Activated CD8-positive, alpha-beta T cell treated with anti-CD3 and anti-CD28 coated beads, Interleukin-2, amount 10 ng/mL, durations not matched to agents 7 days and 5 days (primary cell): ENCODE results near the gene ANKMY1. TPM values are rescaled to one million over a fixed set of nuclear protein-coding genes. Genes with fewer than 3 reads are reported as not detected.
A peak's percentile ranks its signal among the peaks of the same experiment; 100 is the strongest.

Experiments used
- ATAC-seq: fragments of 150-1000 bp; cut with Tn5 transposase; one replicate; pipeline ENCODE4 v1.10.0; 2021; ENCODE audit warnings: moderate library complexity
- CTCF ChIA-PET: fragments of 350-600 bp; sonication (Branson Sonifier 250); formaldehyde crosslinking; loops from one replicate; lab custom pipeline; 2021; ENCODE audit warnings: antibody characterized with exemption; lab: Charles Lee
- POLR2A ChIA-PET: fragments of 350-600 bp; sonication (Branson Sonifier 250); formaldehyde crosslinking; loops from one replicate; lab custom pipeline; 2021; ENCODE audit warnings: antibody characterized with exemption; lab: Charles Lee
- DNase-seq: peaks from one replicate; pipeline ENCODE4 v3.0.0-alpha.2; 2020
- H3K27ac Mint-ChIP-seq: one replicate; pipeline ENCODE4 v1.8.0; 2021; ENCODE audit warnings: mild to moderate bottlenecking, mixed read lengths
- H3K27me3 Mint-ChIP-seq: one replicate; pipeline ENCODE4 v1.8.0; 2021; ENCODE audit warnings: low read depth, mixed read lengths
- H3K36me3 Mint-ChIP-seq: one replicate; pipeline ENCODE4 v1.8.0; 2021; ENCODE audit warnings: low read depth, mixed read lengths
- H3K4me1 Mint-ChIP-seq: one replicate; pipeline ENCODE4 v1.8.0; 2021; ENCODE audit warnings: low read depth, mixed read lengths
- H3K4me3 Mint-ChIP-seq: one replicate; pipeline ENCODE4 v1.8.0; 2021; ENCODE audit warnings: mild to moderate bottlenecking, mixed read lengths
- H3K9me3 Mint-ChIP-seq: one replicate; pipeline ENCODE4 v1.8.0; 2022; ENCODE audit warnings: mixed read lengths; ENCODE audit not compliant: insufficient read depth
- total RNA-seq, 2 experiments: library from RNA; stranded (reverse); gene quantifications; one replicate each; pipeline ENCODE4 v1.2.3, GENCODE V29; 2021

Gene ANKMY1
- total RNA-seq, 2 experiments from 2014 or later: 27.9 to 33.3 TPM

- H3K9me3 Mint-ChIP-seq: no peaks in the 10 kb centered on the region
- peak overlapping the region; percentile 97 for H3K4me3 Mint-ChIP-seq
- H3K27me3 Mint-ChIP-seq: no peaks in the 10 kb centered on the region
- ATAC-seq (no peak), DNase-seq (no peak)
- POLR2A ChIA-PET: interaction anchor here (0.6 to 4.9 kb wide), 9 partner anchors 8 to 256 kb away, joined by 3 to 53 read pairs (median 6); partner anchors contain the start of genes DUSP28, GPR35 and RNPEPL1
- H3K36me3 Mint-ChIP-seq: peaks cover 27% of the 10 kb centered on the region
- CTCF ChIA-PET: interaction anchor here (1.0 to 8.8 kb wide), 10 partner anchors 9 to 71 kb away, joined by 3 to 119 read pairs (median 9); partner anchors contain the start of genes ANKMY1, DUSP28 and RNPEPL1
- peak overlapping the region; percentile 92 for H3K27ac Mint-ChIP-seq
- peaks cover 47% of the 10 kb centered on the region for H3K4me1 Mint-ChIP-seq
Measured at GRCh38 chr2:240585681-240586197, 28.0 kb upstream of the ANKMY1 start.

- H3K27ac Mint-ChIP-seq: peak overlapping the region; percentile 53
- POLR2A ChIA-PET: interaction anchor here (1.3 to 4.9 kb wide), 4 partner anchors 19 to 42 kb away, joined by 5 to 53 read pairs (median 22); partner anchors contain the start of gene DUSP28
- CTCF ChIA-PET: interaction anchor here (0.6 to 8.8 kb wide), 6 partner anchors 16 to 70 kb away, joined by 3 to 119 read pairs (median 10); partner anchors contain the start of genes ANKMY1, DUSP28 and RNPEPL1
- DNase-seq: no peak
- H3K4me3 Mint-ChIP-seq: peak overlapping the region; percentile 97
- H3K27me3 Mint-ChIP-seq: no peaks in the 10 kb centered on the region
- ATAC-seq: no peak
- H3K4me1 Mint-ChIP-seq: peaks cover 53% of the 10 kb centered on the region
- no peaks in the 10 kb centered on the region for H3K9me3 Mint-ChIP-seq
- peaks cover 33% of the 10 kb centered on the region for H3K36me3 Mint-ChIP-seq
Measured at GRCh38 chr2:240585101-240585500, 27.3 kb upstream of the ANKMY1 start.

DNA sequence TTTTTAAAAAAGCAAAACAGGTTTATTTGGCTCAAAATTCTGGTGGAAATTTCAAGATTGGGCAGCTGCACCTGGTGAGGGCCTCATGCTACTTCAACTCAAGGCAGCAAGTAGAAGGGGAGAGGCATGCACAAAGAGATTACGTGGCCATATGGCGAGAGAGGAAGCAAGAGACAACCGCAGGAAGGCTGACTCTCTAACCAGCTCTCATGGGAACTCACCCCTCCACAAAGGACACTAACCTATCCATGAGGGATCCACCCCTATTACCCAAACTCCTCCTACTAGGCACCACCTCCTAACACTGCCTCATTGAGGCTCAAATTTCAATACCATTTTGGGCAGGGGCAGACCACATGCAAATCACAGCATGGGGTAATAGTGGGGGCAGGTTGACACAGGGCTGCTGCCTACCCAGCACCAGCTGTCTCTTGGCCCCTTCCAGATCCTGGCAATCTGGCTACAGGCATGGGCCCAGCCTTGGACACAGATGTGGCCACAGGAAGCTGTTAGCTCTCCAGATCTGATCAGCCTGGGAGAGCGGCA, 26.8 kb upstream of the ANKMY1 start:
- ATAC-seq (no peak), DNase-seq (no peak)
- H3K4me1 Mint-ChIP-seq: peaks cover 58% of the 10 kb centered on the region
- peak overlapping the region; percentile 97 for H3K4me3 Mint-ChIP-seq
- CTCF ChIA-PET: interaction anchor here (0.6 to 8.8 kb wide), 3 partner anchors 21 to 32 kb away, joined by 3 to 119 read pairs (median 18); partner anchors contain the start of genes ANKMY1 and DUSP28
- POLR2A ChIA-PET: interaction anchor here (3.7 to 4.9 kb wide), 2 partner anchors 19 to 24 kb away, joined by 37 to 53 read pairs; partner anchors contain the start of gene DUSP28
- no peaks in the 10 kb centered on the region for H3K27me3 Mint-ChIP-seq
- peak overlapping the region; percentile 53 for H3K27ac Mint-ChIP-seq
- no peaks in the 10 kb centered on the region for H3K9me3 Mint-ChIP-seq
- H3K36me3 Mint-ChIP-seq: peaks cover 38% of the 10 kb centered on the region

DNA sequence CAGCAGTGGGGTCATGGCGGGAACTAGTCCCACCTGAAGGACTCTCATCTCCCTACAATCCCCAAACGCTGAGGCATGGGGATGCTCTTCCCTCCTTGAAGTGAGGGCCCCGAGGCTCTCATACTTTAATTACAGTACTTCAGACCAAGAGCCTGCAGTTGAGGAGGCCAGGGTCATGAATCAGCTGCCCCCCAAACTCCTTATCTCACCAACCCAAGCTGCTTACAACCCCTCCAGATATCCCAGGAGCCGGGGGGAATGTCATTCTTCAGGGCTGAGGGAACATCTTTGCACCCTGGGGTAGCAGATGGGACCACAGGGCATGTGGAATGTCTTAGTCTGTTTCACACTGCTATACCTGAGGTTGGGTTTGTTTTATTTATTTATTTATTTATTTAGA, 26.0 kb upstream of the ANKMY1 start:
- CTCF ChIA-PET: interaction anchor here (1.4 to 8.8 kb wide), 2 partner anchors 15 to 20 kb away, joined by 5 to 119 read pairs; partner anchors contain the start of genes DUSP28 and RNPEPL1
- DNase-seq (no peak), ATAC-seq (no peak)
- no peak overlapping the region for H3K27ac Mint-ChIP-seq
- POLR2A ChIA-PET: interaction anchor here (3.7 to 4.9 kb wide), 2 partner anchors 18 to 23 kb away, joined by 37 to 53 read pairs; partner anchors contain the start of gene DUSP28
- peaks cover 62% of the 10 kb centered on the region for H3K4me1 Mint-ChIP-seq
- H3K9me3 Mint-ChIP-seq: no peaks in the 10 kb centered on the region
- peaks cover 40% of the 10 kb centered on the region for H3K36me3 Mint-ChIP-seq
- no peak overlapping the region for H3K4me3 Mint-ChIP-seq
- H3K27me3 Mint-ChIP-seq: no peaks in the 10 kb centered on the region

DNA sequence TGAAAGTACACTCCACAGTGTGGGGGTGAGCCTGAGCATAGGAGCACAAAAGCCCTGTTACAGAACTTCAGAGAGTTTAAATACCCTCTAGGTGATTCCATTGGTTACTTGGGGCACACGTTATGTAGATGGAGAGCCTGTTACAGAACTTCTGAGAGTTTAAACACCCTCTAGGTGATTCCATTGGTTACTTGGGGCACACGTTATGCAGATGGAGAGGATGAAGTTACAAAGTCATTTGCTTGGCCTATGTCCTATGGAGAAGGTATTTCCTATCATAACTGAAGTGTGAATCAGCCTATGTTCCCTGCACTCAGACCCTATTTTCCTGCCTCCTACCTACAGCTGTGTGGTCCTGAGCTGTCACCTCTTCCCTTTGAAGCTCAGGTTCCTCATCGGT, 25.0 kb upstream of the ANKMY1 start:
- Mint-ChIP-seq H3K4me3 (no peak overlapping the region), H3K9me3 (no peaks in the 10 kb centered on the region), H3K36me3 (peaks cover 45% of the 10 kb centered on the region), H3K4me1 (peaks cover 54% of the 10 kb centered on the region), H3K27me3 (no peaks in the 10 kb centered on the region), H3K27ac (no peak overlapping the region)
- no peak for DNase-seq
- ChIA-PET POLR2A (no interaction called here), CTCF (interaction anchor here (1.4 to 8.8 kb wide), 2 partner anchors 14 to 19 kb away, joined by 5 to 119 read pairs; partner anchors contain the start of genes DUSP28 and RNPEPL1)
- no peak for ATAC-seq

DNA sequence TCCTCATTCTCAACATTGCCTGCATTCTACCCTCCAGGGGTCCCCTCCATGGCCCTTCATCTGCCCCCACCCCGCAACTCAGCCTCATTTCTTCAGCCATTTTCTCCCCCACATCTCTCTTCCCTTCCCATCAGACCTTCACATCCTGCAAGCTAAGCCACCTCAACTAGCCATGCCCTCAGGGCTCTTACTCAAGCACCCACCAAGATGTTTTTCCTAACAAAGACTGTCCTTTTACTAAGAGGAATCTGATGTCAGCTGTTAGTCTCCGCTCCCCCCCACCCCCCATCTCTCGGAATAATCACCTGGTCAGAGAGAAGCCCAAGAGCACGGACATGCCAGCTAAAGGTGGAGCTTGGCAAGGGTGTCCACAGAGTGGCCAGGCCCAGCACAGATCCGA, 24.0 kb upstream of the ANKMY1 start:
- Mint-ChIP-seq H3K36me3 (peaks cover 48% of the 10 kb centered on the region), H3K4me3 (no peak overlapping the region), H3K27ac (no peak overlapping the region), H3K27me3 (no peaks in the 10 kb centered on the region), H3K9me3 (no peaks in the 10 kb centered on the region), H3K4me1 (peaks cover 50% of the 10 kb centered on the region)
- ATAC-seq: no peak
- no peak for DNase-seq
- ChIA-PET CTCF (interaction anchor here (8.8 kb wide), 1 partner anchor 18 kb away, joined by 119 read pairs; the partner anchor contains the start of gene DUSP28), POLR2A (interaction anchor here (0.8 kb wide), 1 partner anchor 25 kb away, joined by 4 read pairs; no protein-coding TSS in a partner anchor)

- Mint-ChIP-seq H3K27me3 (no peaks in the 10 kb centered on the region), H3K4me3 (no peak overlapping the region), H3K4me1 (peaks cover 41% of the 10 kb centered on the region), H3K36me3 (peaks cover 46% of the 10 kb centered on the region), H3K27ac (peak overlapping the region; percentile 74), H3K9me3 (no peaks in the 10 kb centered on the region)
- POLR2A ChIA-PET: interaction anchor here (0.6 to 1.6 kb wide), 5 partner anchors 11 to 42 kb away, joined by 3 to 7 read pairs (median 4); partner anchors contain the start of genes DUSP28 and RNPEPL1
- ATAC-seq (peak; percentile 81), DNase-seq (peak; percentile 77)
- CTCF ChIA-PET: interaction anchor here (0.8 to 2.6 kb wide), 11 partner anchors 11 to 569 kb away, joined by 3 to 42 read pairs (median 4); partner anchors contain the start of genes ANKMY1, PASK and RNPEPL1
Measured at GRCh38 chr2:240579771-240580614, 22.2 kb upstream of the ANKMY1 start.

DNA sequence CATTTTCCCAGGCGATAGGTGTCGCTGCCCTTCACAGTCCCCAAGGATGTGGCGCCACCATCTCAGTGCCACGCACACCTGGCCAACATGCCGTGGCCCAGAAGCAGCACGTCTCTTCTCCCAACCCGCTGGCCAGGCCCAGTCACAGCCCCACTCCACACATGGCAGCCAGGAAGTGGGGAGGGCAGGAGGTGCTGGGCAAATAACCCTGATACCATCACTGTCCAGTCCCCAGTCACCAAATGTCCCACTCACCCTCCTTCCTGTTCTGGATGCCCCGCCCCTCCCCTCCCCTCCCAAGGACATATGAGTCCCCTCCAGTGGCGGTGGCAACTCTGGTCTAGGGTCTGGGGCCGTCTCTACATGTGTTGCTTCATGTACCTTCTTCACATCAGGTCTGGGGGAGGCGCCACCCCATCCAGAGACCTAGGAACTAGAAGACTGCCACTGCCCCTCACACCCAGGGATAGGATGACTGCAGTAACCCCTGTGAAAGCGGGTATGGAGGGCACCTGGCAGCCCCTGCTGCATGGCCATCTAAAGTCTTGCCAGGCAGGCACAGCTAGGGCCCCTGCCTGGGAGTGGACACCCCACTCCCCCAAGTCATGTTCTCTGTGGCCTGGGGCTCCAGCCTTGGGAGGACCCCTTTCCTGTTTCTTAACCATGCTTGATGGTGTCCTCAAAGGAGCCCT, 21.4 kb upstream of the ANKMY1 start:
- DNase-seq (no peak), ATAC-seq (no peak)
- H3K27ac Mint-ChIP-seq: peak overlapping the region; percentile 74
- CTCF ChIA-PET: interaction anchor here (0.8 to 2.6 kb wide), 10 partner anchors 10 to 570 kb away, joined by 3 to 42 read pairs (median 4); partner anchors contain the start of genes ANKMY1, PASK and RNPEPL1
- H3K4me3 Mint-ChIP-seq: peak overlapping the region; percentile 18
- H3K36me3 Mint-ChIP-seq: peaks cover 44% of the 10 kb centered on the region
- no peaks in the 10 kb centered on the region for H3K27me3 Mint-ChIP-seq
- POLR2A ChIA-PET: interaction anchor here (0.6 to 1.6 kb wide), 3 partner anchors 13 to 43 kb away, joined by 3 to 7 read pairs (median 4); no protein-coding TSS in a partner anchor
- H3K9me3 Mint-ChIP-seq: no peaks in the 10 kb centered on the region
- peaks cover 33% of the 10 kb centered on the region for H3K4me1 Mint-ChIP-seq

DNA sequence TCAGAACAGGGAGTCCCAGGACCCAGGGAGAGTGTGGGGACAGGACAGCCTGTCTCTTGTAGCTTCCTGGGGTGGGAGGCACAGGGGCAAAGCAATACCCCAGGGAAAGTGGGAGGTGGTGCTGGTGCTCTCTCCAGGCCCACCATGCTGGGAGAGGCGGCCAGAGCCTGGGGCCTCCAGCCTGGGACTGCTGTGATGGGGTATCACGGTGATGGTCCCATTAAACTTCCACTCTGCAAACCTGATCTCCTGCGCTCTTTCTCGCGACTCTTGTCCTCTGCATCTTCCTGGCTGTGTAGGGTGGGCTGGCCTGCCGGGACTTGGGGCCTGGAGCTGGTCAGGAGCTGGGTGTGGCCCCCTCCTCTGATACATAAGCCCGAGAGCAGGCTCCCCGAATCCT, 20.7 kb upstream of the ANKMY1 start:
- DNase-seq (no peak), ATAC-seq (no peak)
- Mint-ChIP-seq H3K27ac (peak overlapping the region; percentile 66), H3K36me3 (peaks cover 44% of the 10 kb centered on the region), H3K4me1 (peaks cover 32% of the 10 kb centered on the region), H3K9me3 (no peaks in the 10 kb centered on the region), H3K4me3 (no peak overlapping the region), H3K27me3 (no peaks in the 10 kb centered on the region)
- ChIA-PET POLR2A (interaction anchor here (1.0 kb wide), 1 partner anchor 8 kb away, joined by 3 read pairs; no protein-coding TSS in a partner anchor), CTCF (interaction anchor here (2.5 to 2.6 kb wide), 2 partner anchors 13 to 64 kb away, joined by 15 to 42 read pairs; no protein-coding TSS in a partner anchor)

- no peaks in the 10 kb centered on the region for H3K9me3 Mint-ChIP-seq
- H3K4me3 Mint-ChIP-seq: no peak overlapping the region
- CTCF ChIA-PET: interaction anchor here (1.2 kb wide), 1 partner anchor 12 kb away, joined by 6 read pairs; no protein-coding TSS in a partner anchor
- DNase-seq (no peak), ATAC-seq (no peak)
- POLR2A ChIA-PET: interaction anchor here (1.0 kb wide), 1 partner anchor 8 kb away, joined by 3 read pairs; no protein-coding TSS in a partner anchor
- peaks cover 30% of the 10 kb centered on the region for H3K4me1 Mint-ChIP-seq
- H3K27ac Mint-ChIP-seq: peak overlapping the region; percentile 25
- no peaks in the 10 kb centered on the region for H3K27me3 Mint-ChIP-seq
- H3K36me3 Mint-ChIP-seq: peaks cover 43% of the 10 kb centered on the region
Measured at GRCh38 chr2:240578110-240578450, 20.3 kb upstream of the ANKMY1 start.
